BLaER1 (cell line): ENCODE results near the gene RASAL1.
A peak's percentile ranks its signal among the peaks of the same experiment; 100 is the strongest.

ENCODE experiments used
- H3K27ac ChIP-seq: shearing (Covaris generic); formaldehyde crosslinking; 2 replicates; pipeline ENCODE4 v1.8.1; 2022
- H3K27me3 ChIP-seq: shearing (Covaris generic); formaldehyde crosslinking; 2 replicates; pipeline ENCODE4 v1.8.1; 2022
- H3K36me3 ChIP-seq: shearing (Covaris generic); formaldehyde crosslinking; 2 replicates; pipeline ENCODE4 v1.8.1; 2022
- H3K4me1 ChIP-seq: shearing (Covaris generic); formaldehyde crosslinking; 2 replicates; pipeline ENCODE4 v1.8.1; 2022
- H3K4me2 ChIP-seq: shearing (Covaris generic); formaldehyde crosslinking; 2 replicates; pipeline ENCODE4 v1.8.1; 2022
- H3K4me3 ChIP-seq: shearing (Covaris generic); formaldehyde crosslinking; 2 replicates; pipeline ENCODE4 v1.8.1; 2022
- H3K9ac ChIP-seq: shearing (Covaris generic); formaldehyde crosslinking; 2 replicates; pipeline ENCODE4 v1.8.1; 2022
- H3K9me3 ChIP-seq: shearing (Covaris generic); formaldehyde crosslinking; 2 replicates; pipeline ENCODE4 v1.8.1; 2022
- H4K20me1 ChIP-seq: shearing (Covaris generic); formaldehyde crosslinking; 2 replicates; pipeline ENCODE4 v1.8.1; 2022
- Cebpa-rat ChIP-seq: shearing (Covaris generic); IDR thresholded peaks from 2 replicates; pipeline ENCODE4 v1.8.1; 2022

RASAL1 gene

DNA sequence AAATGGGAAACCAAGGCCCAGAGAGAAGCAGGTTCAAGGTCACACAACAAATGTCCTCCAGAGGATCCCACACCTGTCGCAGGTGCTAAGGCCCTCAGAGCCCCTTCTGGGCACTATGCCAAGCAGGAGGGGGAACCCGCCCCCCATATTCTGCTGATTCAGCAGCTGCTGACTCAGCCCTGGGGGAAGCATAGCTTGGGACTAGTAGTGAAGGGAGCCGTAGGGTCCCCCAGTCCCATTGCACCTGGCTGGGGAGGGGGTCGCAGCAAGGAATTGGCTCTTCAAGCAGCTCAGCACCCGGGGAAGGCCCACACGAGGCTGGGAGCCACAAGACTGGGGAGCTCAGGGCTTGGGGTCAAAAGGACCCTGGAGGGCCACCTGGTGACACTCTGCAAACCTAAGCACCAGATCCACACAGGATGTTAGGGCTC is 1.0 kb downstream of the RASAL1 start:
- Histone ChIP-seq H3K4me1 (peaks cover 96% of the 10 kb centered on the region), H3K36me3 (no peaks in the 10 kb centered on the region), H3K9ac (peak overlapping the region; percentile 80), H4K20me1 (peaks cover 46% of the 10 kb centered on the region), H3K27ac (peak overlapping the region; percentile 85), H3K9me3 (no peaks in the 10 kb centered on the region), H3K4me2 (peak overlapping the region; percentile 92), H3K27me3 (peaks cover 10% of the 10 kb centered on the region; the same call in 1 of the 2 replicates), H3K4me3 (peak overlapping the region; percentile 81)
- TF ChIP-seq Cebpa-rat, result no peak

DNA sequence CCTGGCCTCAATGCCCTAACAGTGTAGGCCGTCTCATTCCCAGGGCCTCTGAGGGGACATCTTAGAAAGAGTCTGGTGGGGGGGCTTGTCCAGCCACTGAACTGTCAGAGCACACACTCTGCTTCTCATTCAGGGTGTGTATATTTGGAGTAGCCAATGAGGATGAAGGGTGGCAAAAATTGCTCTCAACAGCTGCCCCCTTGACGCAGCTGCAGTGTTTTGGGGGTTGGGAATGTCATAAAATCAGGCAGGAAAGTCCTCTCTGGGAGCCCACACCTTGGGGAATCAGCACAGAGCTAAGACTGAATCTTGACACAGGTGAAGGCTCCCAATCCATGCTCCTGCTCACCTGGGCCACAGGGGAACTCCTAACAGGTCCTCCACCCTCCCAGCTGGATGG is 1.5 kb downstream of the RASAL1 start:
- peak overlapping the region; percentile 85; the same call in 1 of the 2 replicates for H3K27ac ChIP-seq
- no peak for TF ChIP-seq Cebpa-rat
- peak overlapping the region; percentile 80 for H3K9ac ChIP-seq
- H3K27me3 ChIP-seq, result peaks cover 10% of the 10 kb centered on the region; the same call in 1 of the 2 replicates
- no peaks in the 10 kb centered on the region for H3K36me3 ChIP-seq
- H3K4me1 ChIP-seq, result peaks cover 97% of the 10 kb centered on the region
- peak overlapping the region; percentile 92 for H3K4me2 ChIP-seq
- H4K20me1 ChIP-seq, result peaks cover 51% of the 10 kb centered on the region
- peak overlapping the region; percentile 81 for H3K4me3 ChIP-seq
- no peaks in the 10 kb centered on the region for H3K9me3 ChIP-seq

DNA sequence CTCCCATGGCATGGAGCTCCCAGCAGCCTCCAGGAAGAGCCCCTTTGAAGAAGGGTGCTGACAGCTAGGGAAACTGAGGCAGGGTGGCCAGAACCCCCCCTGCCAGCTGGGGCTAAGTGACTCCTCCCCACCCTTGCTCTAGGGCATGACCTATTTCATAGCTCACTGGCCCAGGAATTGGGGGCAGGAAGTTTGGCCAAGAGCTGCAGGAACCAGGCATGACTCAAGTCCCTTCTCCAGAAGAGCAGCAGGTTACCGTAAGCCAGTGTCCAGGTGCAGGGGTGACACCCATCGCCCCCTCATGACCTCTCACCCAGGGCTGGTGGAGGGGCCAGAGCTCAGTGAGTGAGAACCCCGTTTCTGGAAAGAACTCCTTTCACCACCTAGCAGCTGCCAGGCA is 1.9 kb downstream of the RASAL1 start:
- H3K27me3 ChIP-seq, result peaks cover 10% of the 10 kb centered on the region; the same call in 1 of the 2 replicates
- no peaks in the 10 kb centered on the region for H3K9me3 ChIP-seq
- H3K4me2 ChIP-seq, result peak overlapping the region; percentile 92
- H3K9ac ChIP-seq, result peak overlapping the region; percentile 80
- peak overlapping the region; percentile 44 for H3K27ac ChIP-seq
- TF ChIP-seq Cebpa-rat, result no peak
- peaks cover 97% of the 10 kb centered on the region for H3K4me1 ChIP-seq
- H4K20me1 ChIP-seq, result peaks cover 55% of the 10 kb centered on the region
- H3K36me3 ChIP-seq, result no peaks in the 10 kb centered on the region
- H3K4me3 ChIP-seq, result peak overlapping the region; percentile 81

DNA sequence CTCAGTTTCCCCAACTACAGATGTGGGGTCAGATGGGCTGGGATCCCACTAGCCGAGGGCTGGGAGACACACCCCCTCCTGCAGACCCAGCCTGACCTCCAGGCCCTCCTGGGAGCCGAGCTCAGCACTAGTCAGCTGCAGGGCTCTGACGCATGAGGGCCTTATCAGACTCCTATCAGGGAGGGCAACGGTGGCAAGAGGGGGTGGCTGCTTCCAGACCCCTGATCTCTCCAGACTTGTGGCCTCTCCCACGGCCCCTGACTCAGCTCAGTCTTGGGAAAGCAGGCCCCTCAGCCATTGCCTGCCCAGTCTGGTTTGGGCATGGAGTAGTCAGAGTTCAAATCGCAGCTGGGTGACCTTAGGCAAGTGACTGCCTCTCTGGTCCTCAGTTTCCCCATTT is 2.5 kb downstream of the RASAL1 start:
- Histone ChIP-seq H3K4me1 (peaks cover 97% of the 10 kb centered on the region), H3K9me3 (no peaks in the 10 kb centered on the region), H3K9ac (peak overlapping the region; percentile 80), H3K36me3 (peaks cover under 1% of the 10 kb centered on the region; the same call in 1 of the 2 replicates), H3K27ac (peak overlapping the region; percentile 44; the same call in 1 of the 2 replicates), H4K20me1 (peaks cover 61% of the 10 kb centered on the region), H3K27me3 (peaks cover 10% of the 10 kb centered on the region; the same call in 1 of the 2 replicates), H3K4me2 (peak overlapping the region; percentile 92), H3K4me3 (peak overlapping the region; percentile 81; the same call in 1 of the 2 replicates)
- TF ChIP-seq Cebpa-rat, result no peak

DNA sequence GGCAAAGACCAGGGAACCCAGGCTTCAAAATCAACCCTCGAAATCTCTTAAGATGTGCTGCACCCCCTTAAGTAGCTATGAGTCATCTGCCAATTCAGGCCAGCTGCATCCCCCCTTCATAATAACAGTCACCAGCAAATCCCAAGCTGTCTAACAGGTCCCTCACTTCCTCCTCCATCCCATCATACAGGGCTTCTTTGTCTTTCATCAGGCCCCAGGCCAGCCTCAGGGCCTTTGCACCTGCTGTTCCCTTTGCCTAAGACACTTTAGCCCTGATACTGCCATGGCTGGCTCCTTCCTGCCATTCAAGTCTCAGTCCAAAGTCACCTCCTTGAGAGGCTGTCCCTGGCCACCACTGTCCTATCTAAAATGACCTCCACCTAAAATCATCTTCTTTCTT is 4.0 kb downstream of the RASAL1 start:
- H3K4me3 ChIP-seq, result no peak overlapping the region

DNA sequence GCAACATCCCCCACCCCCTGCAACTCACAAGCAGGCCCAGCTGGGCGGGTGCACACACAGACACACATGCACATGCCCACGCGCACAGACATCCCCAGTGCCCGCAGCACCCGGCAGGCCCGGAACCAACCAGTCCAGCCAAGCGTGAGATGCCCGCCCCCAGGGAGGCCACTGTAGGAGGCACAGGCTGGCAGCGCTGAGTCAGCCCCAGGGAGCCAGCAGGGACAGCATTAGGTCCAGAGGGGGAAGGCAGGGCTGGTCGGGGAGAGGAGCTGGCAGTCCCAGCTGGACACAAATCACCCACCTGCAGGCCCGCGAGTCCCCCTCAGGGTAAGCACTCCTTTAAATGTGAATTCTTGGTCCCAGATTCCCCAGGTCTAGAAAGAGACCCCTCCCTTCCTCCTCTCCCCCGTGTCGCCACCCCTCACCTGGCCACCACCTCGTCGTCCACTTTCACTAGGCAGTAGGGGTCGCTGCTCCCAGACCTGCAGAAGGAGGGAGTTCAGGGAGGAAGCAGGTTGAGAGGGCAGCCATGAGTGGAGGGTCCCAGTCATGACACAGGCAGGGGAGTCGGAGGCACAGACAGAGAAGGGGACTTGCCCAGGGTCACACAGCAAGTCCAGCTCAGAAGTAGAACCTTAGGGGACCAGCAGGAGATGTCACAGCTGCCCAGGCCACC is 5.0 kb downstream of the RASAL1 start:
- Histone ChIP-seq H3K4me1 (peaks cover 80% of the 10 kb centered on the region), H3K4me2 (peak overlapping the region; percentile 92), H3K36me3 (peaks cover 22% of the 10 kb centered on the region; the same call in 1 of the 2 replicates), H4K20me1 (peaks cover 80% of the 10 kb centered on the region), H3K9me3 (no peaks in the 10 kb centered on the region), H3K4me3 (peak overlapping the region; percentile 46), H3K9ac (peak overlapping the region; percentile 65), H3K27ac (peak overlapping the region; percentile 67), H3K27me3 (peaks cover 10% of the 10 kb centered on the region; the same call in 1 of the 2 replicates)
- TF ChIP-seq Cebpa-rat, result no peak

More for the DNA sequence above, 4.0 kb downstream of the RASAL1 start:
- Histone ChIP-seq H3K4me2 (peak overlapping the region; percentile 92), H3K27ac (peak overlapping the region; percentile 49; the same call in 1 of the 2 replicates), H4K20me1 (peaks cover 72% of the 10 kb centered on the region), H3K27me3 (peaks cover 10% of the 10 kb centered on the region; the same call in 1 of the 2 replicates), H3K36me3 (peaks cover 13% of the 10 kb centered on the region; the same call in 1 of the 2 replicates), H3K9me3 (no peaks in the 10 kb centered on the region), H3K9ac (no peak overlapping the region), H3K4me1 (peaks cover 89% of the 10 kb centered on the region)
- no peak for TF ChIP-seq Cebpa-rat

DNA sequence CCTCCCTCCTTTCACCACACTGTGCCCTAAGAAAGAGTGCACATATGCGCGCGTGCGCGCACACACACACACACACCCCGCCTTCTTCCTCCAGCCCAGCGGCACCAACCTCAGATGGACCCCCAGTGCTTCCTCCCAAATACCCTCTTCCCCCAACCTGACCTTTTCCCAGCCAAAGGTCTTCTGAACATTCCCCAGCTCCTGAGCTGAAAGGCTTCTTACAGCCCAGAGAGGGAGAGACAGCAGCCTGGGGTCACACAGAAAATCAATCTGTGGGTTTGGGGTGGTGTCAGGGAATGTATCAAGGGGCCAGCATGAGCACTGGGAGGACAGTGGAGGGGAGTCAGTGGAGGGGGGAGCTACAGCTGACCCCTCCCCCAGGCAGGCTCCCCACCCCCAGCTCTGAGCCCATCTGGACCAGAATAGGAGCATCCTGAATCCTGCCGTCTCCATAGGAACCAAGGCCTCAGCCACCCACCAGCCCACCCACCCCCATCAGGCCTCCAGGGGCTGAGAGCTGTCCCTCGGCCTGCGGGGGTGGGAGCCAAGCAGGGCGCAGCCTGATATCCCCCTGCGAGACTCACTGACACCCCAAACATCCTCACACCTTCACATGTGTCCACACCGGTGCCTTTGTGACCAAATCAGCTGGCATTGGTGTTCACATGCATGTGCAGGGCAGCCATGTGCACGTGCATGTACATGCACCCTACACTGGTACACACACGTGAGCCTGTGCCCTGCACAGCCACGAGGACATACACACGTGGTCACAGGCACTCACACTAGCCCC is 5.7 kb downstream of the RASAL1 start:
- Histone ChIP-seq H3K27me3 (peaks cover 4% of the 10 kb centered on the region; the same call in 1 of the 2 replicates), H4K20me1 (peaks cover 80% of the 10 kb centered on the region), H3K4me2 (peak overlapping the region; percentile 92), H3K9me3 (no peaks in the 10 kb centered on the region), H3K4me1 (peaks cover 75% of the 10 kb centered on the region), H3K27ac (peak overlapping the region; percentile 35; the same call in 1 of the 2 replicates), H3K36me3 (peaks cover 25% of the 10 kb centered on the region; the same call in 1 of the 2 replicates), H3K4me3 (no peak overlapping the region), H3K9ac (no peak overlapping the region)
- no peak for TF ChIP-seq Cebpa-rat

DNA sequence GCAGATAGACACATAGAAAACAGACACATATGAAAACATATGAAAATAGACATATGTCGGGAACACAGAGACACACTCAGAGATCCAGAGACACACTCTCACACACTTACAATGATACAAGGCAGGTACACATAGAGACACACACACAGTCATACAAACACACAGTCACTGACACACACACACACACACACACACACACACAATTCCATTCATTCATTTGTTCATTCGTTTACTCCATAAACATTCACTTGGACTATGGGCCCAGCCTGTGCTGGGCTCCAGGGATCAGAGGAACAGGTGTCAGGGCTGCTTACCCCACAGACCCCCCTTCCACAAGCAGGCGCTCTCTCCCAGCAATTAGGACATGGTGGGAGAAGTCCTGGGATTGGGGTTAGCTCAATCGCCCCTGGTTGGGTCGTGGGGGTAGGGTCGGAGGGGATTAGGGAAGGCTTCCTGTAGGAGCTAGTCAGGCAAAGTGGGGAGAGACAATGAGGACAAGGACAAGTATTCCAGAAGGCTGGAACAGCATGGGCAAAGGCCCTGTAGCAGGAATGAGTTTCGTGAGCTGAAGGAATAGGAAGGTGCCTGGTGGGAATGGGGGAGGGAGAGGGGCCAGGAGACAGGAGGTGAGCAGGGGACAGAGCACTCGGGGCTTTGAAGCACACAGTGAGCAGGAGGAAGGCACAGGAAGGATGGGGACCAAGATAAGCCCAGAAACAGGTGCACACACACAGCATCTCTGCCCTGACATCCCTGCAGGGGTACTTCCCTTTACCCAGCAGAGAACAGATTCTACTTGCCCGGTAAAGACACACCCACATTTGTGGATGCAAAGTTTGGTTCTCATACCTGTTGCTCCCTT is 6.5 kb downstream of the RASAL1 start:
- peak overlapping the region; percentile 92 for H3K4me2 ChIP-seq
- H3K4me1 ChIP-seq, result peaks cover 66% of the 10 kb centered on the region
- H3K9me3 ChIP-seq, result peaks cover 4% of the 10 kb centered on the region; the same call in 1 of the 2 replicates

DNA sequence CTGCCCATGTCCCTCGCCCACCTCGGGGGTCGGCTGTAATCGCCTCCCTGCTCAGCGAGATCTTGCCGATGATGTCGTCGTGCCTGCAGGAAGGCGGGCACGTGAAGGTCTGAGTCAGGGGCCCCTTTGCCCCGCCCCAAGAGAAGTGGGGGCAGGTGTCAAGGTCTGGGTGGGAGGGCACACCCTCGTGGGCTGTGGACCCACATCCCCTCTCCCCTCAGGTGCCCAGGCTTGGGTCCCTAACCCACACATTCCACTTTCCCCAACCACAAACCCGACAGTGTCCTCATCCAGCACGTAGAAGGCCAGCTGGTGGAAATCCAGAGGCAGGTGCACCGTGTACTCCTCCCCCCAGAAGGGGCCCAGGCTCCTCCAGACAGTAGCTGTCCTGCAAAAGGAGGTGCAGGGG is 7.8 kb downstream of the RASAL1 start:
- peak overlapping the region; percentile 92 for H3K4me2 ChIP-seq
- peaks cover 14% of the 10 kb centered on the region for H3K9me3 ChIP-seq
- no peak overlapping the region for H3K9ac ChIP-seq
- peaks cover 54% of the 10 kb centered on the region for H3K4me1 ChIP-seq
- H3K27ac ChIP-seq, result peak overlapping the region; percentile 6; the same call in 1 of the 2 replicates
- H4K20me1 ChIP-seq, result peaks cover 61% of the 10 kb centered on the region
- TF ChIP-seq Cebpa-rat, result no peak
- no peaks in the 10 kb centered on the region for H3K27me3 ChIP-seq
- H3K36me3 ChIP-seq, result peaks cover 42% of the 10 kb centered on the region
- H3K4me3 ChIP-seq, result no peak overlapping the region

More for the DNA sequence above, 6.5 kb downstream of the RASAL1 start:
- no peak overlapping the region for H3K4me3 ChIP-seq
- H3K27me3 ChIP-seq, result no peaks in the 10 kb centered on the region
- H3K9ac ChIP-seq, result no peak overlapping the region
- peaks cover 73% of the 10 kb centered on the region for H4K20me1 ChIP-seq
- H3K36me3 ChIP-seq, result peaks cover 32% of the 10 kb centered on the region
- TF ChIP-seq Cebpa-rat, result no peak
- peak overlapping the region; percentile 22; the same call in 1 of the 2 replicates for H3K27ac ChIP-seq
